ENCODE measurements around the gene COLEC12. TPM values are rescaled to one million over a fixed set of nuclear protein-coding genes. Genes with fewer than 3 reads are reported as not detected.

Gene COLEC12
- total RNA-seq, 4 donors from 2014 or later: 1.4 to 12.2 (median 4.0) TPM

GRCh38 chr18:489244-490023 lies 11.1 kb downstream of the COLEC12 start:
- no peak for TF ChIP-seq CTCF (IDR thresholded peaks at IDR 0.05)
- TF ChIP-seq POLR2A (IDR thresholded peaks at IDR 0.05): no peak
- 56 to 61% methylated on average over 8 of the region's 8 CpGs for WGBS, 2 donors
- no peak for DNase-seq
- Histone ChIP-seq H3K9me3 (no peaks in the 10 kb centered on the region), H3K4me3 (no peak overlapping the region), H3K36me3 (no peaks in the 10 kb centered on the region), H3K4me1 (peaks cover 0 to 11% (median 0%) of the 10 kb centered on the region in 3 donors), H3K27me3 (no peaks in the 10 kb centered on the region), H3K27ac (peak overlapping the region in 2 of 4 donors; percentile 22 to 26)
- intact Hi-C loops (cut with DNase I): loop anchor here (10.0 kb wide), 2 partner anchors 65 to 125 kb away; no protein-coding TSS in a partner anchor

GRCh38 chr18:486929-487740 lies 13.4 kb downstream of the COLEC12 start:
- Histone ChIP-seq H3K27me3 (no peaks in the 10 kb centered on the region), H3K4me1 (peaks cover 0 to 11% (median 0%) of the 10 kb centered on the region in 3 donors), H3K27ac (no peak overlapping the region), H3K36me3 (no peaks in the 10 kb centered on the region), H3K9me3 (no peaks in the 10 kb centered on the region), H3K4me3 (no peak overlapping the region)
- no peak for TF ChIP-seq CTCF (IDR thresholded peaks at IDR 0.05)
- no peak for TF ChIP-seq POLR2A (IDR thresholded peaks at IDR 0.05)
- WGBS, 2 donors: 64 to 86% methylated on average over 3 of the region's 3 CpGs
- no peak for DNase-seq
- intact Hi-C loops (cut with DNase I): no loop called here

GRCh38 chr18:484749-485464 lies 15.6 kb downstream of the COLEC12 start:
- no peak for DNase-seq
- H3K4me3 ChIP-seq: no peak overlapping the region
- peaks cover 0 to 10% (median 0%) of the 10 kb centered on the region in 3 donors for H3K4me1 ChIP-seq
- intact Hi-C loops (cut with DNase I): no loop called here
- H3K27ac ChIP-seq: no peak overlapping the region
- no peaks in the 10 kb centered on the region for H3K36me3 ChIP-seq
- 57 to 69% methylated on average over 4 of the region's 4 CpGs for WGBS, 2 donors
- TF ChIP-seq POLR2A (IDR thresholded peaks at IDR 0.05) (no peak), CTCF (IDR thresholded peaks at IDR 0.05) (no peak)
- no peaks in the 10 kb centered on the region for H3K9me3 ChIP-seq
- no peaks in the 10 kb centered on the region for H3K27me3 ChIP-seq

GRCh38 chr18:478681-479080 lies 21.8 kb downstream of the COLEC12 start:
- no peak for DNase-seq
- Histone ChIP-seq H3K36me3 (no peaks in the 10 kb centered on the region), H3K4me1 (peaks cover 0 to 26% (median 3%) of the 10 kb centered on the region in 3 donors), H3K27me3 (no peaks in the 10 kb centered on the region), H3K4me3 (no peak overlapping the region), H3K27ac (peak overlapping the region in 1 of 4 donors; percentile 33), H3K9me3 (no peaks in the 10 kb centered on the region)
- intact Hi-C loops (cut with DNase I): no loop called here
- TF ChIP-seq POLR2A (IDR thresholded peaks at IDR 0.05) (no peak), CTCF (IDR thresholded peaks at IDR 0.05) (no peak)
- 46 to 56% methylated on average over 5 of the region's 5 CpGs for WGBS, 2 donors
